HepG2 (cell line): Measurements from ENCODE around the gene BEST2. TPM values are rescaled to one million over a fixed set of nuclear protein-coding genes. Genes with fewer than 3 reads are reported as not detected.

Source experiments
- AFF4 ChIP-seq: sonication (generic); formaldehyde crosslinking; IDR thresholded peaks from 2 replicates; pipeline ENCODE4 v1.4.0; 2020; ENCODE audit warnings: missing genetic modification reagents
- CC2D1A ChIP-seq: sonication (generic); formaldehyde crosslinking; IDR thresholded peaks from 2 replicates; pipeline ENCODE4 v1.8.1; 2023; ENCODE audit warnings: mild to moderate bottlenecking, missing genetic modification reagents
- DZIP1 ChIP-seq: sonication (generic); formaldehyde crosslinking; IDR thresholded peaks from 2 replicates; pipeline ENCODE4 v1.5.0; 2020; ENCODE audit warnings: mild to moderate bottlenecking, missing genetic modification reagents
- GMEB2 ChIP-seq: IDR thresholded peaks from 2 replicates; pipeline ENCODE4 v1.6.1; 2016; ENCODE audit warnings: missing biosample characterization, missing genetic modification reagents, low read depth
- MAFF ChIP-seq: IDR thresholded peaks from 2 replicates; pipeline ENCODE4 v1.6.1; 2011; ENCODE audit warnings: low read depth, low read length, improper control_type of control experiment
- PITX1 ChIP-seq: sonication (generic); formaldehyde crosslinking; IDR thresholded peaks from 2 replicates; pipeline ENCODE4 v1.5.1; 2020; ENCODE audit warnings: mild to moderate bottlenecking, missing genetic modification reagents
- SKI ChIP-seq: fragments of 450-650 bp; IDR thresholded peaks from one replicate; pipeline ENCODE4 v1.6.1; 2018; ENCODE audit warnings: mild to moderate bottlenecking; ENCODE audit not compliant: partially characterized antibody
- TGIF2 ChIP-seq: IDR thresholded peaks from 2 replicates; pipeline ENCODE4 v1.6.1; 2016; ENCODE audit warnings: control low read depth, missing compliant biosample characterization
- polyA plus RNA-seq, 8 experiments: library from polyadenylated mRNA; depleted of rRNA in 3 of 8; stranded (reverse) in 7 of 8; unstranded in 1 of 8; fragments of >200 nt; fragmentation: Illumina TruSeq in 4 of 8; extraction: Trizol in 4 of 8; gene quantifications; 2 replicates each; pipeline versions ENCODE4 v1.2.1 to v1.2.3, GENCODE V29; 2011 to 2016; ENCODE audit warnings: low read depth in 4 of 8, missing spikeins in 1 of 8, mixed read lengths in 1 of 8; ENCODE audit not compliant: insufficient read depth in 1 of 8
- total RNA-seq, 5 experiments: library from RNA; depleted of rRNA; stranded (reverse); fragments of >200 nt; fragmentation: Illumina TruSeq; extraction: Trizol; gene quantifications; 2 replicates each; pipeline ENCODE4 v1.2.3, GENCODE V29; 2016; ENCODE audit warnings: low read depth in 1 of 5
- TF ChIP-seq, protein P1 (sequence below): IDR thresholded peaks from 2 replicates; pipeline ENCODE4 v1.6.1; 2016; ENCODE audit warnings: control low read depth
- TF ChIP-seq, protein P2 (sequence below): sonication (generic); formaldehyde crosslinking; IDR thresholded peaks from 2 replicates; pipeline ENCODE4 v1.5.0; 2020; ENCODE audit warnings: missing genetic modification reagents
- TF ChIP-seq, protein P3 (sequence below): sonication (generic); formaldehyde crosslinking; IDR thresholded peaks from 2 replicates; pipeline ENCODE4 v1.4.0; 2020; ENCODE audit warnings: mild to moderate bottlenecking, missing genetic modification reagents

Gene BEST2
- total and polyA plus RNA-seq, 2 of the 13 experiments (the other 11 are each of a cell fraction or from before 2014, with no cell fraction given) = not detected

- TF ChIP-seq DZIP1 (CRISPR knock-in tag) (no peak), SKI (no peak), PITX1 (CRISPR knock-in tag) (no peak; the same call in 1 of the 2 replicates), AFF4 (CRISPR knock-in tag) (no peak), MAFF (no peak), TGIF2 (peak; percentile 78), GMEB2 (CRISPR knock-in tag) (no peak), CC2D1A (CRISPR knock-in tag) (no peak)
- TF ChIP-seq, protein P1, sequence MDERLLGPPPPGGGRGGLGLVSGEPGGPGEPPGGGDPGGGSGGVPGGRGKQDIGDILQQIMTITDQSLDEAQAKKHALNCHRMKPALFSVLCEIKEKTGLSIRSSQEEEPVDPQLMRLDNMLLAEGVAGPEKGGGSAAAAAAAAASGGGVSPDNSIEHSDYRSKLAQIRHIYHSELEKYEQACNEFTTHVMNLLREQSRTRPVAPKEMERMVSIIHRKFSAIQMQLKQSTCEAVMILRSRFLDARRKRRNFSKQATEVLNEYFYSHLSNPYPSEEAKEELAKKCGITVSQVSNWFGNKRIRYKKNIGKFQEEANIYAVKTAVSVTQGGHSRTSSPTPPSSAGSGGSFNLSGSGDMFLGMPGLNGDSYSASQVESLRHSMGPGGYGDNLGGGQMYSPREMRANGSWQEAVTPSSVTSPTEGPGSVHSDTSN (CRISPR knock-in tag) = peak; percentile 91
- TF ChIP-seq, protein P2, sequence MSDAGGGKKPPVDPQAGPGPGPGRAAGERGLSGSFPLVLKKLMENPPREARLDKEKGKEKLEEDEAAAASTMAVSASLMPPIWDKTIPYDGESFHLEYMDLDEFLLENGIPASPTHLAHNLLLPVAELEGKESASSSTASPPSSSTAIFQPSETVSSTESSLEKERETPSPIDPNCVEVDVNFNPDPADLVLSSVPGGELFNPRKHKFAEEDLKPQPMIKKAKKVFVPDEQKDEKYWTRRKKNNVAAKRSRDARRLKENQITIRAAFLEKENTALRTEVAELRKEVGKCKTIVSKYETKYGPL = no peak
- TF ChIP-seq, protein P3, sequence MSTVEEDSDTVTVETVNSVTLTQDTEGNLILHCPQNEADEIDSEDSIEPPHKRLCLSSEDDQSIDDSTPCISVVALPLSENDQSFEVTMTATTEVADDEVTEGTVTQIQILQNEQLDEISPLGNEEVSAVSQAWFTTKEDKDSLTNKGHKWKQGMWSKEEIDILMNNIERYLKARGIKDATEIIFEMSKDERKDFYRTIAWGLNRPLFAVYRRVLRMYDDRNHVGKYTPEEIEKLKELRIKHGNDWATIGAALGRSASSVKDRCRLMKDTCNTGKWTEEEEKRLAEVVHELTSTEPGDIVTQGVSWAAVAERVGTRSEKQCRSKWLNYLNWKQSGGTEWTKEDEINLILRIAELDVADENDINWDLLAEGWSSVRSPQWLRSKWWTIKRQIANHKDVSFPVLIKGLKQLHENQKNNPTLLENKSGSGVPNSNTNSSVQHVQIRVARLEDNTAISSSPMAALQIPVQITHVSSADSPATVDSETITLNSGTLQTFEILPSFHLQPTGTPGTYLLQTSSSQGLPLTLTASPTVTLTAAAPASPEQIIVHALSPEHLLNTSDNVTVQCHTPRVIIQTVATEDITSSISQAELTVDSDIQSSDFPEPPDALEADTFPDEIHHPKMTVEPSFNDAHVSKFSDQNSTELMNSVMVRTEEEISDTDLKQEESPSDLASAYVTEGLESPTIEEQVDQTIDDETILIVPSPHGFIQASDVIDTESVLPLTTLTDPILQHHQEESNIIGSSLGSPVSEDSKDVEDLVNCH (CRISPR knock-in tag) = no peak
Measured at GRCh38 chr19:12736995-12737834, 14.4 kb upstream of the BEST2 start, which contains the start of gene GET3 (continued).
